GM18861 (cell line): ENCODE results near the gene FALEC.

Experiments used
- ATAC-seq: cut with Tn5 transposase; IDR thresholded peaks from one replicate; pipeline ENCODE4 v1.9.1; 2021; ENCODE audit not compliant: unreplicated experiment

FALEC gene

DNA sequence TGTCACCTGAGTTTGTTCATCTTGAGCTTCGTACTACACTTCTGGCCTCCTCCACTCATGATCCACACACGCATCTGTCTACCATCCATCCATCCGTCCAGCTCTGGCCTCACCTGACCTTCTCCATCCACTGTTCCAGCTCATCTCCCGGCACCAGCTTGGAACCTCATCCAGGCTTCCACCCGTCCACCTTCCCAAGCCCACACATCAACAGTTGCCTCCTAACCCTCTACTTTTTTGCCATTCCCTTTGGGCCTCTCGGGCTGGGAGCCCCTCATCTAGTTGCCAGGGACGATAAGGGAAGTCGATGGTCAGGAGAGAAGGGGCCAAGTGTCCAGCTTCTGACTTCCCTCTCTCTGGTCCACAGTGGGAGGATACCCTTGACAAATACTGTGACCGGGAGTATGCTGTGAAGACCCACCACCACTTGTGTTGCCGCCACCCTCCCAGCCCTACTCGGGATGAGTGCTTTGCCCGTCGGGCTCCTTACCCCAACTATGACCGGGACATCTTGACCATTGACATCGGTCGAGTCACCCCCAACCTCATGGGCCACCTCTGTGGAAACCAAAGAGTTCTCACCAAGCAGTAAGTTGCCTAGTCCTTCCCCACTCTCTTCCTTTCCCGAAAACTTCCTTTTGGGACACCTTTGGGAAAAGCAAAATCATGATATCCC lies 3.4 kb upstream of the FALEC start:
- no peak for ATAC-seq

DNA sequence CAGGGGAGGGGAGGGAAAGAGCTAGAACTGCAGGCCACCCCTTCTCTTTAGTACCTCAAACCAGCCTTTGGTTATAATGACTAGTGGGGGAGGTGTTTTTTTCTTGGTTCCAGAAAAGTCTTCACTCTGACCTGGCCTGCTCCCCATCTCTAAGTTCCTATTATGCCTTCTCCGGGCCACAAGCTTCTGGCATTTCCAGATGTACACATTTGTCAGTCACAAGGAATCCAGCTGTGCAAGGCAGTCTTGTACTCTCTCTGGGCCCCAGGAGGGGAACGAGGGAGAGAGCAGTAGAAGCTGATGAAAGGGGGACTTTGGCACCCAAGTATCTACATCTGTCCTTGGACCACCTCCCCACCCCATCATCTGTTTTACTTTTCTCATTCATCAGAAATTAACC lies 2.7 kb upstream of the FALEC start:
- no peak for ATAC-seq

DNA sequence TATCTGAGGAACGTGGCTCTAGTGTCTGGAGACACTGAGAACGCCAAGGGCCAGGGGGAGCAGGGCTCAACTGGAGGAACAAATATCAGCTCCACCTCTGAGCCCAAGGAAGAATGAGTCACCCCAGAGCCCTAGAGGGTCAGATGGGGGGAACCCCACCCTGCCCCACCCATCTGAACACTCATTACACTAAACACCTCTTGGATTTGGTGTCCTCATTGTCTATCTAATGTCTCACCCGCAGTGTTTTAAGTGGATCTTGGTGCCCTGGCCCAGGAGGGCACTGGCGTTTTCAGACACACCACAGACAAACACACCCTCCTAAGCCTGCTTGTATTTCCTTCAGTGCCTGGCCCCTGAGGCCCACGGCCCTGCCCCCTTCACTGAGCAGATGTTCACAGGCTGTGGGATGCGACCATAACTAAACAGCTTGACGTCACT lies 2.2 kb upstream of the FALEC start:
- ATAC-seq = no peak

DNA sequence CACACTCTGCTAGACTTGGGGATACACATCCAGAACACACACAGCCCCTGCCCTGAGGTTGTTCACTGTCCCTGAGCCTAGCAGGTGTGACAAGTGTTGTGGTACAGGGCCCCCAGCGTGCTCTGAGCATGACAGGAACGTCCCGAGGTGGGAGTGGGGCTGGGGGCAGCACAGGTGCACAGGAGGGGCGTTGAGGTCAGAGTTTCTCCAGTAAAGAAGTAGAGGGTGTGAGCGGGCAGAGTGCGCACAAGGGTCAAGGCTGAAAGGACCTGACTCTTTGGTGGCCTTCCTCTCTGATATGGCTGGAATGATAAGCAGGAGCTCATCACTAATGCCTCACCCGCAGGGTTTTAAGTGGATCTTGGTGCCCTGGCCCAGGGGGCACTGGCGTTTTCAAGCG lies 1.3 kb upstream of the FALEC start:
- ATAC-seq = no peak

DNA sequence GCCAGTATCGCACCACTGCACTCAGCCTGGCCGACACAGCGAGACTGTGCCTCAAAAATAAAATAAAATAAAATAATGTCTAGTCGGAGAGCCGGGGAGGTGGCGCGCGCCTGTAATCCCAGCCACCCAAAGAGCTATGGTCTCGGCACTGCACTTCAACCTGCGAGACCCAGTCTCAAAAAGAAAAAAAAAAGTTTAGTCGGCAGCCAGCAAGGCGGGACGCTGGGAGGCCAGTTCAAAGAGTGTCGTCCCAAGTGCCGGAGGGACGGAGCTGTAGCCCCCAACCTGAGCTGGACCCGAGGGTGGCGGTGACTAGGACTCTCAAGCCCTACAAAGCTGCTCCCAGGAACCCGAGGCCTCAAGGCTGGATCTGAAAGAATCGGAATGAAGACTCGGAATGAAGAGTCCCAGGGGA lies 632 bp upstream of the FALEC start:
- no peak for ATAC-seq

DNA sequence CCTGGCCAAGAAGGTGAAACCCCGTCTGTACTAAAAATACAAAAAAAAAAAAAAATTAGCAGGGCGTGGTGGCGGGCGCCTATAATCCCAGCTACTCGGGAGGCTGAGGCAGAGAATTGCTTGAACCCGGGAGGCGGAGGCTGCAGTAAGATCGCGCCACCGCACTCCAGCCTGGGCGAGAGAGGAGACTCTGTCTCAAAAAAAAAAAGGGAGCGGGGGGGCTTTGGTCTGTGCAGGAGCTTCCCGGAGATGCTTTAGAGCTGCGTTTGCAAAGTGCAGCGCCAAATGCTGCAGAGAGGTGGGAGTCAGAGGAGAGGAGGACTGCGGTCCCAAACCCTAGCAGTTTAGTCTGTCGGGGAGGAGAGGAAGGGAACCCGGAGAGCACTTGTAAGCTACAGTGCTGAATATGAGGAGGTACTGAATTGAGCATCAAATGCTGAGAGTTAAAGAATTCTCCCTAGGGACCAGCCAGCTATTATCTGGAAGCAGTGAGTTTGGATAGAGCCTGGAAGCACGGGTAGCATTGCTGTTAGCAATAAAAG lies 569 bp downstream of the FALEC start:
- no peak for ATAC-seq

DNA sequence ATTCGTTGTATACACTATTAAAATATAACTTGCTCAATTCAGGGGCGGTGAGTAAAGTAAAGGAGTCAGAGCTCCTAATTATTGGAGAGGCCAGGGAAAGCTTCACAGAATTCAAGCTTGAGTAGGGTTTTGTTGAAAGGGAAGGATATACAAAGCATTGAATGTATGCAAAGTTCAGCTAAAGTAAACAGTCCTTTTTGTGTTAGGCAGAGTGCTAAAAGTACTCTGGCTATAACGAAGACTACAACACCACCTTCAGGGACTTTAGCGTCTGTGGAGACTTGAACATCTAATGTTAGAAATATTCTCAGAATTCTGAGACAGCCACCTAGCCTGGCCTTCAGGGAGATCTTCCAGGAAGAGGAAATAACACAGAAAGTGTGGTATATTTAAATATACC lies 1.1 kb downstream of the FALEC start:
- no peak for ATAC-seq

DNA sequence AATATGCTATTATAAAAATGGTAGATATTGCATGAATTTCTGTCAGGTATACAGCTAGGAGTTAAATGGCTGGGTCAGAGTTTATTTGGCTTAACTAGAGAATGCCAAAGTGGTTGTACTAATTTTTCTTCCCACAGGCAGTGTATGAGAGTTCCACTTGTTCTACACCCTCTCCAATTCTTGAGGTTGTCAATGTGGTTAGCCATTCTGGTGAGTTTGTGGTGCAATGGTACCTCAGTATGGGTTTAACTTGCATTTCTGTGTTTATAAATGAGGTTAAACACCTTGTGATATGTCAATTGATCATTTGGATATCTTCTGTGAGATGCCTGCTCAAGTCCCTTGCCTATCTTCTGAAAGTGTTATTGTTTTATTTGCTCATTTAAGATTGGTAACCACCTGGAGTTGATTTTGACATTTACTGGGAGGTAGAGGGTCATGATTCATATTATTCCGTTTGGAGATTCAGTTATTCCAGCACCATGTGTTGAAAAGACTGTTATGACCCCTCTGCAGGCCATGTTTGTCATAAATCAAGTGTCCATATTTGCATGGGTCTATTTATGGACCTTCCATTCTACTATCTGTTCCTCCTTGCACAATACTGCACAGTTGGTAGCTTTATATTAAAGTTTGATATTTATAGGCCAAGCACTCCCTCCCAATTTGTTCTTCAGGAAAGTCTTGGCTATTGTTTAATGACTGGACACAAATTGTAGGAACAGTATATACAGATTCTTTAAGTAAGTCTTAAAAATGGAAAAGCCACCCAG lies 5.8 kb downstream of the FALEC start:
- no peak for ATAC-seq

DNA sequence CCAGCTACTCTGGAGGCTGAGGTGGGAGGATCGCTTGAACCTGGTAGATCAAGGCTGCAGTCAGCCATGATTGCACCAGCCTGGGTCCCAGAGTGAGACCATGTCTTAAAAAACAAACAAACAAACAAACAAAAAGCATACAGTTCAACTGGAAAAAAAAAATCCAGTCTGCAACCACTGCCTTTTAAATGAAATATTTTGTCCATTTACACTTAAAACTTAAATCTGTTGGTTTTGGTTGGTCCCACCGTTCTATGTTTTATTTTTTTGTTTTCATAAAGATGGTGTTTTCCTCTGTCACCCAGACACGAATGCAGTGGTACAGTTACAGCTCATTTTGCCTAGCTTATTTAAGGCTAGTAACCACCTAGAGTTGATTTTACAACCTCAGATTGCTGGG lies 9.8 kb downstream of the FALEC start:
- no peak for ATAC-seq

DNA sequence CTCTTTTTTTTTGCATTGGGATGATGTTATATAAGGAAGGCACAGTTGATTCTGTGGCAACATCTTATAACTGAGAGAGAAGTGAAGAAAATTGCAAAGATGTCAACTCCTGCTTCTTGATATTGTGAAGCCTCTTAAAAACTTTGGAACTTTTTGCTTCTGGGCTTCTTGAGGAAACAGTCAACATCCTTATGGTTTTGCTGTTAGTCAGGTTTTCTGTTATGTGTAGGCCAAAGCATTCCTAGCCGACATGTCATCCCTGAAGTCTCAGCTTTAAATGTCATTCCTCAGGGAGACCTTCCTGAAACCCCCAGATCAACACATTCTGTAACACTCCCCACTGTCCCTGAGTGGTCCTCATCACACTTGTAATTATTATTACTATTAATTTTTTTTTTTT lies 12.6 kb downstream of the FALEC start:
- ATAC-seq = no peak

DNA sequence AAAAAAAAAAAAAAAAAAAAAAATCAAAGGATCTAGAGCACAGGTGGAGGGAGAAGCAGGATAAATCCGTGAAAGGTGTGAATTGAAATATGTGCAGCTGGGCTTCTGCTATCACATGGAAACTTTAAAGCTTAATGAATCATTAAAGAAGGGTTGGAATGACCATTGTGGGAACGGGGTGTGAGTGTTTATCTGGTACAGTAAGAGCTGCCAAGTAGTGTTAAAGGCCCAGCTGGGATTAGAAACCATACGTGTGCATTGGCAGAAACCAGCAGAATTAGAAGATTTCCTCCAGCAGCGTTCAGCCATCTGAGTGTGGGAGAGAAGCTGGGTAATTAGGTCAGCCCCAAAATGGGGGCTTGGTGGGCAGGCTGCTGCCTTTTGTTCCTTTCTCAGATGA lies 13.5 kb downstream of the FALEC start:
- ATAC-seq = no peak

DNA sequence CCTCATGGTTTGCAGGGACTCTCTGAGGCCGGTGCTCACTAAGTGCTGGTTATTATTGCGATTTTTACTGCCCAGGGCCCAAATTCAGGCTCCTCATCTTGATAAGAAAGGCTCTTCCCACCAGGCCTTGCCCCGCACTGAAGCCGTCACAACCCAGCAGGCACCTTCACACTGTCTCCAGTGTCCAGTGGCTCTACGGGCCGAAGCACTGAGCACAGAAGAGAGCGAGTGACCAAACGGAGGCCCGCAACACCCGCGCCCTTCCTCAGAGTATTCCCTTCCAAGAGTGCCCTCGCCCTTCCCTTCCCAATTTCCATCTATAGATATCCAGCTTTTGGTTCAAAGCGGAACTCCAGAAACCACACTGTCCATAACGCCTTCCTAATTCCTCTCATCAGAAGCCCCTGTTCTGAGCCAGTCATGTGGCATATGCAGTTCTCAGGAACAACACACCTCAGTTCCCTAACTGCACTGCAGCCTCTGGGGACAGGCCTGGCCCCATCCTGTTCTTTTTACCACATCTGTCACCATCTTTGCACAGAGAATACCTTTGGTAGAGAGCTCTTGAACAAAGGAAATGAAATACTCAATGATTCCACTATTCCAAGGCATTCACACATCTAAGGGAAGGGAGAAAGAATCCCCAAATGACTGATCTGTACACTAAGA lies 15.1 kb downstream of the FALEC start:
- ATAC-seq = no peak

DNA sequence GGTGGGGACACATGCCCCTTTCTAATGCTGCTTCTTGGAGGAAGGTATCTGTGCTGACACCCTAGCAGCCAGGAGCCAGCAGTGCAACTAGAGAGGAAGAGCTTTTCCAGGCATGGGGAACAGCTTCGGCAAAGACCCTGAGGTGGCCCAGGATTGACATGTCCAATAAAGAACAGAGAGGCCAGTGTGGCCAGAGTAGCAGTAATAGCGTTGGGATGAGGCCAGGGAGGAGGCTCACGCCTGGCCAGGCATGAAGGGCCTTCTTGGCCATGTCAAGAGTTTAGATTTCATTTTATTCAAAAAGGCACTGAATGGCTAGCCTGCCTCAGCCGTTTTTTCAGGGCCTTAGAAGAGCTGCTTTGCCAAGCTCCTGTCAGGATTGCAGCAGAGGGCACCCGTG lies 17.3 kb downstream of the FALEC start:
- no peak for ATAC-seq

DNA sequence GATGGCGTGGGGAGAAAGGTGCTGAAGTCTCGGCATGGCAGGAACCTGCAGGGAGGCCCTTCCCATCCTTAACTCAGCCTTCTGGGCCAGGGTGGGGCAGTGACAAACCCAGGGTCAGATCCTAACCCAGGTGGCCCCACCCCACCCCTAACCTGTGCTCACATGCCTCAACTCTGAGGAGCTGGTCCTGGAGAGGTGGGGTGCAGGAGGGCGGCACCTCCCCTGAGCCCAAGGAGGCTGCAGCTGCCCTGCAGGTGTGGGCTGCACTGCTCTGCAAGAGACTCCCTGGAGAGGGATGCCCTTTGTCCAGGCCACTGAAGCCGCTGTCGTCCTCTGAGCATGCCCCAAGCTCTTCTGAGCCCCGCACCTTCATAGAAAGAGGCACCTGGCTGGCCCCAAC lies 18.4 kb downstream of the FALEC start:
- no peak for ATAC-seq

DNA sequence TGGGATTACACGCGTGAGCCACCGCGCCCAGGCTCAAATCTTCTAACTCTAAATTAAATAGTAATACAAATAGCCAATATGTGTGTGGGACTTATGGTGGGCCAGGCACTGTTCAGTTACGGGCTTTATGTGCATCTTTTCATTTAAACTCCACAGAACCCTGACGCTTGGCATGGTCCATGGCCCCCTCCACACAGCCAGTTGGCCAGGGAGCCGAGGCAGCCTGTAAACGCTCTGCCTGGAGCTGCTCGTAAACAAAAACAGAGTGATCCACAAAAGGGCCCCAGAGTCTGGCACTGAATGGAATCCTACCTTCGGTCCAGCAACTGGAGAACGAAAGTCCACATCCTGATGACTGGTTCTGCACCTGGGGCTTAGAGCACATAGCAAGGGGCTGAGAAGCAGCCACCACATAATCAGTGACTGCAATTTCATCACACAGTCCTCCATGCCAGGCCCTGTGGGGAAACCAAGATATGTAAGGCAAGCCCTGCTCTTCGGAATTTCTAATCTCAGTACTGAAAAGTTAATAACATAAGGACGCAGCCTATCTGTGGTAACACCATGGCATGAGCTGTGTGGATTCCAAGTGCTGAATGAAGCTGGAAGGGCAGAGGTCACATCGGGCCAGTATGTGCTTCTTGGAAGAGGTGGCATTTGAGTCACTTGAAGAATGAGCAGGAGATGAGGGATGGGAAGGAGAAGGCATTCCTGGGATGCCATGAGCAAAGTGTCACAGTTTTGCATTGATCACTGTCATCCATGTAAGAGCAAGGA lies 20.1 kb downstream of the FALEC start:
- ATAC-seq = no peak

DNA sequence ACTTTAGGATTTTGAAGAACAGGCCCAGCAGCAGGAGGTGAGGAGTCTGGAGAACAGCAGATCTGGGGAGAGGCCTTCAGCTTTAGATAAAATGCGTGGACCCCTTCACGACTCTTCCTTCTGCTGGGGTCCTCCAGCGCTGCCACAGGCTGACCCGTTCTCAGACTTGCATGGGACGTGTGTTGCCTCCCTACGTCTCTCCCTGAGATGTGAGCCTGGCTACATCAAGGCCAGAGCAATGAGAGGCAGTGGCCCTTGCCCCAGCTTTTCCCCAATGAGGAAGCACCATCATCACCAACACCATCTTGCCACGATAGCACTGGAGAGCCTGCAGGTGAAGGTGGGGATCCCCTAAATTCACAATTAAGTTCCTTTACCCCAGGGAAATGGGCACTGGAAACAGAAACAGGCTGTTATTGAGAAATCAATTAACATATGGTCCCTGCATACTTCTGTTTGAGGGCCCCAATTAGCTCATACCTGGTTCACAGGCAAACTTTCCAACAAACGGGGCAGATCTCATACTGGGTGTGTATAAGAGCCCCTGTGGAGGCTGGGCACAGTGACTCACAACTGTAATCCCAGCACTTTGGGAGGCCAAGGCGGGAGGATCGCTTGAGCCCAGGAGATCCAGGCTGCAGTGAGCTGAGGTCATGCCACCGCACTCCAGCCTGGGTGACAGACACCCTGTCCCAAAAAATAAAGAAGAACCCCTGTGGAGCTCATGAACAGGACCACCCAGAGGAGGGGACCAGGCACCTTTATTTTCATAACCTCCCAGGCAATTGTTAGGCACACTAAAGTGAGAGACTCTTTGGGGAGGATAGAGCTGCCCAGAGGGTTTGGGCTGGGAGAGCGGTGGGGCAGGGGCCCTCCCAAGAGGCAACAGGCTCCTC lies 21.5 kb downstream of the FALEC start:
- no peak for ATAC-seq

DNA sequence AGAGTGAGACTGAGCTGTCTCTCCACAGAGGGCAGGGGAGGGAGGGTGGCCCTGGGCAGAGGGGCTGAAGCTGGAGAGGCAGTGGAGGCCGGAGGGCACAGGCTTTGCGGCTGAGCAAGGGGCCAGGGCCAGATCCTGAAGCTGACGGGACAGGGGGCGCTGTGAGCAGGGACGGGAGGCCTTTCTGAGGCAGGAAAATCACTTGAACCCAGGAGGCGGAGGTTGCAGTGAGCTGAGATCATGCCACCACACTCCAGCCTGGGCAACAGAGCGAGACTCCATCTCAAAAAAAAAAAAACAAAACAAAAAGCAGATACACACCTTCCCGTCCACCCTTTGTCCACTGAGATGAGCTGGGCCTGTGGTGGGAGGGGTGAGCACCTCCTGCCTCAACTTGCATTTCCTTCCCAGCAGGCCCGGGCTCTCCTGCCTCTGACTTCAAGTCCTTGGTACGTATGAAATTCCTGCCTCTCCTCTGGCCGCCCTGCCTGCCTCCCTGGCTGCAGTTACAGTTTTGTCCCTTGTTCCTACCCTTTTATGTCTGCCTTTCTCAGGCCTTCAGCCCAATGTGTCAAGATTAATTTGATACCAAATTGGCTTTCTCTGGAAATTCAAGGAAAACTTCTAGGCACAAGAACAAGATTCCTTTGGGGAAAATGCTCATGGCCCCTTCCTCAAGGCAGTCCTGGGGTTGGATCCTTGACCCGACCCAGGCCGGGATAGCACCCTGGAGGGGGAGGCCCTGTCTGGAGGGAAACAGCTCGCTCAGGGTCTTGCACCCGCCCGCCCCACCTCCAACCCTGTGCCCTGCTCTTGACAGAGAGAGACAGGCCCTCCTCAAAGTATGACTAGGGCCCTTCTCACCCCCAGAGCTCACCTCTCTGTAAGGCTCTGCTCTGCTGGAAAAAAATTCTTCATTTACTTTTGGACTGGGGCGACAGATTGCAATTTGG lies 22.5 kb downstream of the FALEC start:
- no peak for ATAC-seq

DNA sequence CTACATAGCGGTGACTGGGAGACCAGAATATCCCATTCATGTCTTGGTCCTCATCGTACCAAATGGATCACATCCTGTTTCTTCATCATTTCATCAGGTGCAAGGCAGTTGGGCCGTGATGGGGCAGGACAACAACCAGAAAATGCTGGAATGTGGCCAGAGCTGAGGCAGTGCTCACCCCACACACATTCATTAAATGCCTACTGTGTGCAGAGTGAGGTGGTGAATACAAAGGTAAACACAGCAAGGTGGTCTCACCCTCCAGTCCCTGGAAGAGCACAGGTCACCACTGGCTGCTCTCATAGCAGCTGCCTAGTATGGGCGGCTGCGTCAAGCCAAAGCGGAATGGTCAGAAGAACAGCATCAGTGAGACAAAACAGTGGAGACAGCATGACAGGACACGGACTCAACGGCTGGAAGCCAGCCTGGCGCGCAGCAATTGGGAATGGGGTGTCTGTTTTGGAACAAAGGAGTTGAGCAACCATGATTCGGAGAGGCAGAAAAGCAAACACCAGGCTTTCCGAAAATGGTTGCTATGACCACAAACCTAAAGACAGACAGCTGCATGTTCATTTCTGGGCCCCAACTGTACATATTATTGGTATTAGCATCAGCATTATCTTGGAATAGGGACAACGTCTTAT lies 28.1 kb downstream of the FALEC start:
- no peak for ATAC-seq

DNA sequence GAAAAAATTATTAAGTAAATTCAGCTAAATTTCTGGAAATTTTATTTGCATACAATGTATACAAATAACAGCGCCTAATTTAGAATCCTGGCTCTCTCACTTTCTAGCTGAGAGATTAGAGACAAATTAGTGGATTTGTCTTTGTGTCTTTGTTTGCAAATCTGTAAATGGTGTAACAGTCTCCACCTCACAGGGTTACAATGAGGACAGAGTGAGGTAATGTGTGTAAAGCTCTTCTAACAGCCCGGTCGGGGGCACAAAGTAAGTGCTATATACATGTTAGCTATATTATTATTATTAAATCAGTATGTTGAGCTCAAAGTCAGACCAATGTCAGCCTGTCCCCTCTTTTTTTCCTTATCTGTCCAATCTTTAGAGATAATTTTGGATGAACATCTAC lies 28.7 kb downstream of the FALEC start:
- ATAC-seq = no peak
